ENCODE data around the gene PLXNA2. TPM values are rescaled to one million over a fixed set of nuclear protein-coding genes. Genes with fewer than 3 reads are reported as not detected.

Gene PLXNA2
- polyA plus RNA-seq, 4 donors = 10.7 to 17.8 (median 12.8) TPM

GRCh38 chr1:208235356-208235981 is 8.7 kb downstream of the PLXNA2 start:
- no peaks in the 10 kb centered on the region for H3K27me3 ChIP-seq (ENCODE audit: control insufficient read depth in 3 of 3, insufficient read depth in 3 of 3, low read length in 3 of 3)
- H3K27ac ChIP-seq (ENCODE audit: low read depth in 1 of 3, low read length in 2 of 3) = peak overlapping the region in 2 of 3 donors; percentile 76 to 83
- peaks cover 0 to 9% (median 0%) of the 10 kb centered on the region in 3 donors for H3K36me3 ChIP-seq (ENCODE audit: control insufficient read depth in 3 of 3, insufficient read depth in 2 of 3, low read depth in 1 of 3, low read length in 3 of 3)
- FAIRE-seq (no peak), DNase-seq (no peak)
- WGBS, 3 donors = 45 to 62% (median 46%) methylated on average over 9 of the region's 9 CpGs
- no peaks in the 10 kb centered on the region for H3K9me3 ChIP-seq (ENCODE audit: control insufficient read depth in 2 of 2, insufficient read depth in 1 of 2, low read depth in 1 of 2, low read length in 1 of 2)
- peaks cover 11 to 53% (median 13%) of the 10 kb centered on the region in 3 donors for H3K4me1 ChIP-seq (ENCODE audit: control insufficient read depth in 3 of 3, insufficient read depth in 2 of 3, low read depth in 1 of 3, low read length in 2 of 3)
- no peak overlapping the region for H3K4me3 ChIP-seq (ENCODE audit: low read depth in 1 of 3, low read length in 3 of 3)

GRCh38 chr1:208234721-208235120 is 9.5 kb downstream of the PLXNA2 start:
- Histone ChIP-seq H3K4me1 (ENCODE audit: control insufficient read depth in 3 of 3, insufficient read depth in 2 of 3, low read depth in 1 of 3, low read length in 2 of 3) (peaks cover 11 to 46% (median 13%) of the 10 kb centered on the region in 3 donors), H3K27ac (ENCODE audit: low read depth in 1 of 3, low read length in 2 of 3) (no peak overlapping the region), H3K9me3 (ENCODE audit: control insufficient read depth in 2 of 2, insufficient read depth in 1 of 2, low read depth in 1 of 2, low read length in 1 of 2) (no peaks in the 10 kb centered on the region), H3K4me3 (ENCODE audit: low read depth in 1 of 3, low read length in 3 of 3) (no peak overlapping the region), H3K27me3 (ENCODE audit: control insufficient read depth in 3 of 3, insufficient read depth in 3 of 3, low read length in 3 of 3) (no peaks in the 10 kb centered on the region), H3K36me3 (ENCODE audit: control insufficient read depth in 3 of 3, insufficient read depth in 2 of 3, low read depth in 1 of 3, low read length in 3 of 3) (peaks cover 0 to 9% (median 0%) of the 10 kb centered on the region in 3 donors)
- FAIRE-seq = no peak
- WGBS, 3 donors = 75 to 92% (median 80%) methylated on average over 5 of the region's 5 CpGs
- DNase-seq = no peak

GRCh38 chr1:208233978-208234377 is 10.2 kb downstream of the PLXNA2 start:
- no peak overlapping the region for H3K4me3 ChIP-seq (ENCODE audit: low read depth in 1 of 3, low read length in 3 of 3)
- FAIRE-seq = no peak
- peaks cover 0 to 9% (median 0%) of the 10 kb centered on the region in 3 donors for H3K36me3 ChIP-seq (ENCODE audit: control insufficient read depth in 3 of 3, insufficient read depth in 2 of 3, low read depth in 1 of 3, low read length in 3 of 3)
- peaks cover 11 to 38% (median 13%) of the 10 kb centered on the region in 3 donors for H3K4me1 ChIP-seq (ENCODE audit: control insufficient read depth in 3 of 3, insufficient read depth in 2 of 3, low read depth in 1 of 3, low read length in 2 of 3)
- no peaks in the 10 kb centered on the region for H3K9me3 ChIP-seq (ENCODE audit: control insufficient read depth in 2 of 2, insufficient read depth in 1 of 2, low read depth in 1 of 2, low read length in 1 of 2)
- no peaks in the 10 kb centered on the region for H3K27me3 ChIP-seq (ENCODE audit: control insufficient read depth in 3 of 3, insufficient read depth in 3 of 3, low read length in 3 of 3)
- no peak overlapping the region for H3K27ac ChIP-seq (ENCODE audit: low read depth in 1 of 3, low read length in 2 of 3)
- 17 to 38% (median 23%) methylated on average over 3 of the region's 3 CpGs for WGBS, 3 donors
- DNase-seq = no peak

- Histone ChIP-seq H3K9me3 (ENCODE audit: control insufficient read depth in 2 of 2, insufficient read depth in 1 of 2, low read depth in 1 of 2, low read length in 1 of 2) (no peaks in the 10 kb centered on the region), H3K27ac (ENCODE audit: low read depth in 1 of 3, low read length in 2 of 3) (no peak overlapping the region), H3K4me3 (ENCODE audit: low read depth in 1 of 3, low read length in 3 of 3) (no peak overlapping the region), H3K36me3 (ENCODE audit: control insufficient read depth in 3 of 3, insufficient read depth in 2 of 3, low read depth in 1 of 3, low read length in 3 of 3) (peaks cover 0 to 9% (median 0%) of the 10 kb centered on the region in 3 donors), H3K4me1 (ENCODE audit: control insufficient read depth in 3 of 3, insufficient read depth in 2 of 3, low read depth in 1 of 3, low read length in 2 of 3) (peaks cover 10 to 34% (median 12%) of the 10 kb centered on the region in 3 donors), H3K27me3 (ENCODE audit: control insufficient read depth in 3 of 3, insufficient read depth in 3 of 3, low read length in 3 of 3) (no peaks in the 10 kb centered on the region)
- no peak for FAIRE-seq
- peak in 1 of 2 donors; percentile 46 for DNase-seq
- WGBS, 3 donors = 30 to 50% (median 43%) methylated on average over 5 of the region's 5 CpGs
Measured at GRCh38 chr1:208233546-208233945, 10.6 kb downstream of the PLXNA2 start.

GRCh38 chr1:208232662-208233038 is 11.5 kb downstream of the PLXNA2 start:
- DNase-seq = no peak
- FAIRE-seq = no peak
- 82 to 91% (median 91%) methylated on average over 3 of the region's 3 CpGs for WGBS, 3 donors
- Histone ChIP-seq H3K4me1 (ENCODE audit: control insufficient read depth in 3 of 3, insufficient read depth in 2 of 3, low read depth in 1 of 3, low read length in 2 of 3) (peaks cover 10 to 34% (median 13%) of the 10 kb centered on the region in 3 donors), H3K36me3 (ENCODE audit: control insufficient read depth in 3 of 3, insufficient read depth in 2 of 3, low read depth in 1 of 3, low read length in 3 of 3) (peaks cover 0 to 9% (median 0%) of the 10 kb centered on the region in 3 donors), H3K27ac (ENCODE audit: low read depth in 1 of 3, low read length in 2 of 3) (no peak overlapping the region), H3K4me3 (ENCODE audit: low read depth in 1 of 3, low read length in 3 of 3) (no peak overlapping the region), H3K27me3 (ENCODE audit: control insufficient read depth in 3 of 3, insufficient read depth in 3 of 3, low read length in 3 of 3) (no peaks in the 10 kb centered on the region), H3K9me3 (ENCODE audit: control insufficient read depth in 2 of 2, insufficient read depth in 1 of 2, low read depth in 1 of 2, low read length in 1 of 2) (no peaks in the 10 kb centered on the region)

GRCh38 chr1:208231881-208232661 is 12.1 kb downstream of the PLXNA2 start:
- H3K27me3 ChIP-seq (ENCODE audit: control insufficient read depth in 3 of 3, insufficient read depth in 3 of 3, low read length in 3 of 3) = no peaks in the 10 kb centered on the region
- DNase-seq (no peak), FAIRE-seq (no peak)
- no peak overlapping the region for H3K4me3 ChIP-seq (ENCODE audit: low read depth in 1 of 3, low read length in 3 of 3)
- 55 to 62% (median 60%) methylated on average over 7 of the region's 7 CpGs for WGBS, 3 donors
- peaks cover 0 to 9% (median 0%) of the 10 kb centered on the region in 3 donors for H3K36me3 ChIP-seq (ENCODE audit: control insufficient read depth in 3 of 3, insufficient read depth in 2 of 3, low read depth in 1 of 3, low read length in 3 of 3)
- peak overlapping the region in 1 of 3 donors; percentile 18 for H3K27ac ChIP-seq (ENCODE audit: low read depth in 1 of 3, low read length in 2 of 3)
- H3K4me1 ChIP-seq (ENCODE audit: control insufficient read depth in 3 of 3, insufficient read depth in 2 of 3, low read depth in 1 of 3, low read length in 2 of 3) = peaks cover 10 to 34% (median 13%) of the 10 kb centered on the region in 3 donors
- no peaks in the 10 kb centered on the region for H3K9me3 ChIP-seq (ENCODE audit: control insufficient read depth in 2 of 2, insufficient read depth in 1 of 2, low read depth in 1 of 2, low read length in 1 of 2)

GRCh38 chr1:208230668-208231529 is 13.3 kb downstream of the PLXNA2 start:
- FAIRE-seq (no peak), DNase-seq (no peak)
- H3K4me3 ChIP-seq (ENCODE audit: low read depth in 1 of 3, low read length in 3 of 3) = no peak overlapping the region
- peaks cover 0 to 7% (median 0%) of the 10 kb centered on the region in 3 donors for H3K36me3 ChIP-seq (ENCODE audit: control insufficient read depth in 3 of 3, insufficient read depth in 2 of 3, low read depth in 1 of 3, low read length in 3 of 3)
- no peaks in the 10 kb centered on the region for H3K9me3 ChIP-seq (ENCODE audit: control insufficient read depth in 2 of 2, insufficient read depth in 1 of 2, low read depth in 1 of 2, low read length in 1 of 2)
- peak overlapping the region in 1 of 3 donors; percentile 18 for H3K27ac ChIP-seq (ENCODE audit: low read depth in 1 of 3, low read length in 2 of 3)
- H3K4me1 ChIP-seq (ENCODE audit: control insufficient read depth in 3 of 3, insufficient read depth in 2 of 3, low read depth in 1 of 3, low read length in 2 of 3) = peaks cover under 1 to 22% (median 9%) of the 10 kb centered on the region in 3 donors
- WGBS, 3 donors = 76 to 87% (median 79%) methylated on average over 15 of the region's 15 CpGs
- no peaks in the 10 kb centered on the region for H3K27me3 ChIP-seq (ENCODE audit: control insufficient read depth in 3 of 3, insufficient read depth in 3 of 3, low read length in 3 of 3)

- 64 to 90% (median 75%) methylated on average over 2 of the region's 2 CpGs for WGBS, 3 donors
Measured at GRCh38 chr1:208228550-208228949, 15.6 kb downstream of the PLXNA2 start.

More at GRCh38 chr1:208228550-208228949, 15.6 kb downstream of the PLXNA2 start:
- FAIRE-seq (no peak), DNase-seq (no peak)
- no peak overlapping the region for H3K4me3 ChIP-seq (ENCODE audit: low read depth in 1 of 3, low read length in 3 of 3)
- no peaks in the 10 kb centered on the region for H3K9me3 ChIP-seq (ENCODE audit: control insufficient read depth in 2 of 2, insufficient read depth in 1 of 2, low read depth in 1 of 2, low read length in 1 of 2)
- H3K27ac ChIP-seq (ENCODE audit: low read depth in 1 of 3, low read length in 2 of 3) = no peak overlapping the region
- peaks cover 0 to 12% (median 2%) of the 10 kb centered on the region in 3 donors for H3K4me1 ChIP-seq (ENCODE audit: control insufficient read depth in 3 of 3, insufficient read depth in 2 of 3, low read depth in 1 of 3, low read length in 2 of 3)
- no peaks in the 10 kb centered on the region for H3K36me3 ChIP-seq (ENCODE audit: control insufficient read depth in 3 of 3, insufficient read depth in 2 of 3, low read depth in 1 of 3, low read length in 3 of 3)
- no peaks in the 10 kb centered on the region for H3K27me3 ChIP-seq (ENCODE audit: control insufficient read depth in 3 of 3, insufficient read depth in 3 of 3, low read length in 3 of 3)
